ENCODE measurements around the gene CEBPA.

DNA sequence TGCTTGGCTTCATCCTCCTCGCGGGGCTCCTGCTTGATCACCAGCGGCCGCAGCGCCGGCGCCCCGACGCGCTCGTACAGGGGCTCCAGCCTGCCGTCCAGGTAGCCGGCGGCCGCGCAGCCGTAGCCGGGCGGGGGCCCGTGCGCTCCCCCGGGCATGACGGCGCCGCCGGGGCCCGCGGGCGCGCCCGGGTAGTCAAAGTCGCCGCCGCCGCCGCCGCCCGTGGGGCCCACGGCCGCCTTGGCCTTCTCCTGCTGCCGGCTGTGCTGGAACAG, 497 bp downstream of the CEBPA start:
- TF ChIP-seq, protein P1, sequence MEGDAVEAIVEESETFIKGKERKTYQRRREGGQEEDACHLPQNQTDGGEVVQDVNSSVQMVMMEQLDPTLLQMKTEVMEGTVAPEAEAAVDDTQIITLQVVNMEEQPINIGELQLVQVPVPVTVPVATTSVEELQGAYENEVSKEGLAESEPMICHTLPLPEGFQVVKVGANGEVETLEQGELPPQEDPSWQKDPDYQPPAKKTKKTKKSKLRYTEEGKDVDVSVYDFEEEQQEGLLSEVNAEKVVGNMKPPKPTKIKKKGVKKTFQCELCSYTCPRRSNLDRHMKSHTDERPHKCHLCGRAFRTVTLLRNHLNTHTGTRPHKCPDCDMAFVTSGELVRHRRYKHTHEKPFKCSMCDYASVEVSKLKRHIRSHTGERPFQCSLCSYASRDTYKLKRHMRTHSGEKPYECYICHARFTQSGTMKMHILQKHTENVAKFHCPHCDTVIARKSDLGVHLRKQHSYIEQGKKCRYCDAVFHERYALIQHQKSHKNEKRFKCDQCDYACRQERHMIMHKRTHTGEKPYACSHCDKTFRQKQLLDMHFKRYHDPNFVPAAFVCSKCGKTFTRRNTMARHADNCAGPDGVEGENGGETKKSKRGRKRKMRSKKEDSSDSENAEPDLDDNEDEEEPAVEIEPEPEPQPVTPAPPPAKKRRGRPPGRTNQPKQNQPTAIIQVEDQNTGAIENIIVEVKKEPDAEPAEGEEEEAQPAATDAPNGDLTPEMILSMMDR (conservative IDR thresholded peaks at IDR 0.05), result no peak
- TF ChIP-seq ZFX (IDR thresholded peaks at IDR 0.05), result no peak

Measured in C4-2B (cell line).